Natural killer cell (primary cell): ENCODE data around the gene RUNX1. TPM values are rescaled to one million over a fixed set of nuclear protein-coding genes. Genes with fewer than 3 reads are reported as not detected.
A peak's percentile ranks its signal among the peaks of the same experiment; 100 is the strongest.

Source experiments
- ATAC-seq, 3 donors: fragments of 150-1000 bp in 2 of 3; fragments of 200-7000 bp in 1 of 3; cut with Tn5 transposase; 1 replicate in 1 of 3; 2 replicates in 2 of 3; pipeline ENCODE4 v1.10.0; 2021; ENCODE audit warnings: mild to moderate bottlenecking in 2 of 3, moderate library complexity in 2 of 3
- DNase-seq, 2 donors: peaks; one replicate each; pipeline versions ENCODE4 v3.0.0 to v3.0.0-alpha.2; 2013 to 2021; ENCODE audit warnings: mixed read lengths in 1 of 2
- H3K27ac ChIP-seq: one replicate; pipeline ENCODE4 v1.5.1; 2013; ENCODE audit warnings: mild to moderate bottlenecking, low read length
- H3K27me3 ChIP-seq: one replicate; pipeline ENCODE4 v1.6.1; 2013; ENCODE audit warnings: low read length; ENCODE audit not compliant: control insufficient read depth, insufficient read depth
- H3K36me3 ChIP-seq: one replicate; pipeline ENCODE4 v1.6.1; 2013; ENCODE audit warnings: low read length; ENCODE audit not compliant: control insufficient read depth, insufficient read depth
- H3K4me1 ChIP-seq: one replicate; pipeline ENCODE4 v1.6.1; 2013; ENCODE audit warnings: low read length; ENCODE audit not compliant: control insufficient read depth, insufficient read depth
- H3K4me3 ChIP-seq: one replicate; pipeline ENCODE4 v1.5.1; 2013; ENCODE audit warnings: low read length
- H3K9me3 ChIP-seq: one replicate; pipeline ENCODE4 v1.6.1; 2013; ENCODE audit warnings: low read length; ENCODE audit not compliant: control insufficient read depth, insufficient read depth
- H3K27ac Mint-ChIP-seq, 2 donors: one replicate each; pipeline ENCODE4 v1.8.0; 2022; ENCODE audit warnings: mild to moderate bottlenecking in 2 of 2, mixed read lengths in 2 of 2, moderate library complexity in 1 of 2
- H3K27me3 Mint-ChIP-seq, 2 donors: one replicate each; pipeline ENCODE4 v1.8.0; 2022; ENCODE audit warnings: low read depth in 2 of 2, mixed read lengths in 2 of 2
- H3K36me3 Mint-ChIP-seq: one replicate; pipeline ENCODE4 v1.8.0; 2022; ENCODE audit warnings: mixed read lengths
- H3K4me1 Mint-ChIP-seq, 2 donors: one replicate each; pipeline ENCODE4 v1.8.0; 2022; ENCODE audit warnings: mixed read lengths in 2 of 2
- H3K4me3 Mint-ChIP-seq: one replicate; pipeline ENCODE4 v1.8.0; 2022; ENCODE audit warnings: mild to moderate bottlenecking, moderate library complexity, mixed read lengths
- H3K9me3 Mint-ChIP-seq, 2 donors: one replicate each; pipeline ENCODE4 v1.8.0; 2022; ENCODE audit warnings: mixed read lengths in 2 of 2
- CTCF ChIP-seq: fragments of 200-600 bp; IDR thresholded peaks from one replicate; pipeline ENCODE4 v1.8.0; 2022; ENCODE audit warnings: antibody characterized with exemption
- WGBS: methylation state at CpG from one replicate; pipeline ENCODE4 v1.1.7; 2013; ENCODE audit warnings: missing lambda C conversion rate; ENCODE audit not compliant: insufficient coverage; 5-methylcytosine and 5-hydroxymethylcytosine counted together
- intact Hi-C: fragments of 100-400 bp; cut with micrococcal nuclease; formaldehyde crosslinking; loops from one replicate; pipeline ENCODE4 v1.14.2; 2022
- total RNA-seq, 4 donors: library from RNA; stranded (reverse); fragments of 120-200 nt in 1 of 4; gene quantifications; one replicate each; pipeline versions ENCODE4 v1.2.3 to v1.2.4, GENCODE V29; 2013 to 2022

RUNX1 gene
- total RNA-seq, 3 donors from 2014 or later (not counting 1 experiment from before 2014, with no cell fraction given) = 62.1 to 171 (median 98.2) TPM

- no peak for ATAC-seq
- Histone ChIP-seq H3K9me3 (no peaks in the 10 kb centered on the region), H3K27me3 (no peaks in the 10 kb centered on the region), H3K27ac (no peak overlapping the region), H3K4me3 (no peak overlapping the region), H3K36me3 (peaks cover 57% of the 10 kb centered on the region), H3K4me1 (no peaks in the 10 kb centered on the region)
- WGBS = 89% methylated on average over 7 of the region's 7 CpGs
- Mint-ChIP-seq H3K4me1 (peaks cover 6 to 15% of the 10 kb centered on the region in 2 donors), H3K4me3 (no peak overlapping the region), H3K27me3 (no peaks in the 10 kb centered on the region), H3K27ac (peak overlapping the region; percentile 25 to 61), H3K9me3 (no peaks in the 10 kb centered on the region), H3K36me3 (peaks cover 7% of the 10 kb centered on the region)
- intact Hi-C loops = no loop called here
- DNase-seq = no peak
- TF ChIP-seq CTCF = no peak
These were observed 253.4 kb downstream of the RUNX1 start for GRCh38 chr21:34795548-34796180.

- 69% methylated on average over 2 of the region's 5 CpGs for whole genome bisulfite sequencing
- Histone ChIP-seq H3K4me1 (no peaks in the 10 kb centered on the region), H3K27ac (no peak overlapping the region), H3K4me3 (no peak overlapping the region), H3K36me3 (peaks cover 59% of the 10 kb centered on the region), H3K27me3 (no peaks in the 10 kb centered on the region), H3K9me3 (no peaks in the 10 kb centered on the region)
- no peak for DNase-seq
- Mint-ChIP-seq H3K27me3 (no peaks in the 10 kb centered on the region), H3K4me1 (peaks cover 6 to 13% of the 10 kb centered on the region in 2 donors), H3K4me3 (no peak overlapping the region), H3K36me3 (peaks cover 7% of the 10 kb centered on the region), H3K9me3 (no peaks in the 10 kb centered on the region), H3K27ac (peak overlapping the region; percentile 25 to 61)
- no peak for ATAC-seq
- no peak for TF ChIP-seq CTCF
- intact Hi-C loops = no loop called here
These were observed 253.9 kb downstream of the RUNX1 start for GRCh38 chr21:34795175-34795547.

GRCh38 chr21:34794686-34795085 lies 254.4 kb downstream of the RUNX1 start:
- H3K27ac ChIP-seq = no peak overlapping the region
- H3K27ac Mint-ChIP-seq = peak overlapping the region; percentile 25 to 61
- no peaks in the 10 kb centered on the region for H3K9me3 ChIP-seq
- peaks cover 6 to 9% of the 10 kb centered on the region in 2 donors for H3K4me1 Mint-ChIP-seq
- DNase-seq (no peak), ATAC-seq (no peak)
- H3K36me3 ChIP-seq = peaks cover 58% of the 10 kb centered on the region
- WGBS = 98% methylated on average over 7 of the region's 7 CpGs
- no peaks in the 10 kb centered on the region for H3K9me3 Mint-ChIP-seq
- no peaks in the 10 kb centered on the region for H3K27me3 Mint-ChIP-seq
- no peak for TF ChIP-seq CTCF
- H3K27me3 ChIP-seq = no peaks in the 10 kb centered on the region
- no peak overlapping the region for H3K4me3 Mint-ChIP-seq
- no peak overlapping the region for H3K4me3 ChIP-seq
- H3K36me3 Mint-ChIP-seq = peaks cover 7% of the 10 kb centered on the region
- intact Hi-C loops = no loop called here
- no peaks in the 10 kb centered on the region for H3K4me1 ChIP-seq

GRCh38 chr21:34793471-34793870 lies 255.6 kb downstream of the RUNX1 start:
- Histone ChIP-seq H3K4me1 (no peaks in the 10 kb centered on the region), H3K36me3 (peaks cover 53% of the 10 kb centered on the region), H3K27me3 (no peaks in the 10 kb centered on the region), H3K9me3 (no peaks in the 10 kb centered on the region), H3K4me3 (no peak overlapping the region), H3K27ac (no peak overlapping the region)
- Mint-ChIP-seq H3K4me1 (peaks cover 6 to 15% of the 10 kb centered on the region in 2 donors), H3K9me3 (no peaks in the 10 kb centered on the region), H3K27ac (no peak overlapping the region), H3K27me3 (no peaks in the 10 kb centered on the region), H3K36me3 (peaks cover 7% of the 10 kb centered on the region), H3K4me3 (no peak overlapping the region)
- no peak for DNase-seq
- no peak for ATAC-seq
- intact Hi-C loops = no loop called here
- no peak for TF ChIP-seq CTCF
- WGBS = 94% methylated on average over 5 of the region's 6 CpGs
